ENCODE results near the gene FAM98B. TPM values are rescaled to one million over a fixed set of nuclear protein-coding genes. Genes with fewer than 3 reads are reported as not detected.

The FAM98B gene
- total and polyA plus RNA-seq, 9 of the 15 experiments (the other 6 are each of a cell fraction or from before 2014, with no cell fraction given) = 3.1 to 42.0 (median 9.4) TPM

DNA sequence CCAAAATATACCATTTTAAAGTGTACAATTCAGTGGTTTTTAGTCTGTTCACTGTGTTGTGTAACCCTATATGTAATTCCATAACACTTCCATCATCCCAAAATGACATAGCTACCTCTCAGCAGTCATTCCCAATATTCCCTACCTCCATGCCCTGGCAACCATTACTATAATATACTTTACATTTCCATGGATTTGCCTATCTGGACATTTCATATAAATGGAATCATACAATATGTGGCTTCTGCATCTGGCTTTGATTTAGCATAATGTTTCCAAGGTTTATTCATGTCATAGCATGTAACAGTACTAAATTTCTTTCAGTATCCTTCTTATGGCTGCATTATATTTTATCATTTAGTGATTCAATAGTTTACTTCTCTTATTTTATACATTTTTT, 25.3 kb downstream of the FAM98B start:
- no peak for TF ChIP-seq MEF2D (tag; conservative IDR thresholded peaks at IDR 0.05; ENCODE audit: low read depth)
- TF ChIP-seq YBX1 (IDR thresholded peaks at IDR 0.05) = no peak
- TF ChIP-seq, protein P1, sequence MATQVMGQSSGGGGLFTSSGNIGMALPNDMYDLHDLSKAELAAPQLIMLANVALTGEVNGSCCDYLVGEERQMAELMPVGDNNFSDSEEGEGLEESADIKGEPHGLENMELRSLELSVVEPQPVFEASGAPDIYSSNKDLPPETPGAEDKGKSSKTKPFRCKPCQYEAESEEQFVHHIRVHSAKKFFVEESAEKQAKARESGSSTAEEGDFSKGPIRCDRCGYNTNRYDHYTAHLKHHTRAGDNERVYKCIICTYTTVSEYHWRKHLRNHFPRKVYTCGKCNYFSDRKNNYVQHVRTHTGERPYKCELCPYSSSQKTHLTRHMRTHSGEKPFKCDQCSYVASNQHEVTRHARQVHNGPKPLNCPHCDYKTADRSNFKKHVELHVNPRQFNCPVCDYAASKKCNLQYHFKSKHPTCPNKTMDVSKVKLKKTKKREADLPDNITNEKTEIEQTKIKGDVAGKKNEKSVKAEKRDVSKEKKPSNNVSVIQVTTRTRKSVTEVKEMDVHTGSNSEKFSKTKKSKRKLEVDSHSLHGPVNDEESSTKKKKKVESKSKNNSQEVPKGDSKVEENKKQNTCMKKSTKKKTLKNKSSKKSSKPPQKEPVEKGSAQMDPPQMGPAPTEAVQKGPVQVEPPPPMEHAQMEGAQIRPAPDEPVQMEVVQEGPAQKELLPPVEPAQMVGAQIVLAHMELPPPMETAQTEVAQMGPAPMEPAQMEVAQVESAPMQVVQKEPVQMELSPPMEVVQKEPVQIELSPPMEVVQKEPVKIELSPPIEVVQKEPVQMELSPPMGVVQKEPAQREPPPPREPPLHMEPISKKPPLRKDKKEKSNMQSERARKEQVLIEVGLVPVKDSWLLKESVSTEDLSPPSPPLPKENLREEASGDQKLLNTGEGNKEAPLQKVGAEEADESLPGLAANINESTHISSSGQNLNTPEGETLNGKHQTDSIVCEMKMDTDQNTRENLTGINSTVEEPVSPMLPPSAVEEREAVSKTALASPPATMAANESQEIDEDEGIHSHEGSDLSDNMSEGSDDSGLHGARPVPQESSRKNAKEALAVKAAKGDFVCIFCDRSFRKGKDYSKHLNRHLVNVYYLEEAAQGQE (IDR thresholded peaks at IDR 0.05; ENCODE audit: borderline replicate concordance) = no peak
- TF ChIP-seq, protein P1 (CRISPR knock-in tag; IDR thresholded peaks at IDR 0.05; ENCODE audit: low read depth) = no peak
- TF ChIP-seq CCAR2 (IDR thresholded peaks at IDR 0.05; ENCODE audit: low read depth, low read length) = no peak
- TF ChIP-seq NELFE (IDR thresholded peaks at IDR 0.05; ENCODE audit: insufficient read depth, insufficient read length) = no peak
- no peak for TF ChIP-seq MAFF (IDR thresholded peaks at IDR 0.05; ENCODE audit: low read length)
- no peak for TF ChIP-seq SNRNP70 (optimal IDR thresholded peaks at IDR 0.05; ENCODE audit: low read depth, low read length)
- TF ChIP-seq ESRRA (IDR thresholded peaks at IDR 0.05; ENCODE audit: borderline replicate concordance, low read depth) = no peak
- Histone ChIP-seq H3K9ac (ENCODE audit: insufficient read depth in 1 of 2, low read depth in 2 of 2, low read length in 2 of 2) (no peak overlapping the region), H3K4me1 (replicated peaks in 1 of 2; ENCODE audit: control insufficient read depth in 2 of 2, insufficient read depth in 2 of 2, low read length in 2 of 2) (no peaks in the 10 kb centered on the region), H3K4me3 (no peak overlapping the region), H2AFZ (ENCODE audit: low read depth, low read length) (no peak overlapping the region), H3K9me1 (ENCODE audit: control insufficient read depth, insufficient read depth, low read length) (no peaks in the 10 kb centered on the region), H3K27me3 (ENCODE audit: control insufficient read depth in 2 of 2, insufficient read depth in 2 of 2, low read length in 2 of 2) (no peaks in the 10 kb centered on the region), H3K27ac (ENCODE audit: extremely low read depth, low read depth, low read length) (no peak overlapping the region), H3K36me3 (ENCODE audit: control insufficient read depth, insufficient read depth, low read length) (peaks cover 62% of the 10 kb centered on the region), H4K20me1 (replicated peaks; ENCODE audit: control insufficient read depth, insufficient read depth, low read length) (no peaks in the 10 kb centered on the region), H3K79me2 (ENCODE audit: control insufficient read depth, insufficient read depth, low read length) (no peaks in the 10 kb centered on the region), H3K4me2 (ENCODE audit: insufficient read depth, low read length) (no peak overlapping the region), H3K9me3 (replicated peaks; ENCODE audit: control insufficient read depth, insufficient read depth, low read depth, low read length) (no peaks in the 10 kb centered on the region)
- no TSS peak for BruUV-seq (replicated peaks)
- CTCF ChIA-PET (ENCODE audit: low intra/inter-chr PET ratio) = no interaction called here
- POLR2A ChIA-PET = interaction anchor here (0.7 to 0.9 kb wide), 2 partner anchors 15 to 16 kb away, joined by 3 read pairs; no protein-coding TSS in a partner anchor
- FAIRE-seq (no peak), ATAC-seq (no peak), DNase-seq (ENCODE audit: extremely low read depth in 1 of 4, low spot score in 3 of 4) (no peak)
- intact Hi-C loops (cut with micrococcal nuclease) = loop anchor here (10.0 kb wide), 1 partner anchor 86 kb away; the partner anchor contains the start of gene RASGRP1
- in situ Hi-C loops (cut with MboI) = loop anchor here (10.0 kb wide), 1 partner anchor 216 kb away; no protein-coding TSS in a partner anchor
